CD4-positive, CD25-positive, alpha-beta regulatory T cell (primary cell): ENCODE data around the gene TNFRSF8. TPM values are rescaled to one million over a fixed set of nuclear protein-coding genes. Genes with fewer than 3 reads are reported as not detected.

Source experiments
- ATAC-seq, 2 donors: fragments of 150-1000 bp; cut with Tn5 transposase; one replicate each; pipeline ENCODE4 v1.10.0; 2021; ENCODE audit warnings: low read depth in 2 of 2, moderate number of reproducible peaks in 2 of 2, moderate library complexity in 1 of 2
- DNase-seq, 3 donors: peaks; one replicate each; pipeline versions ENCODE4 v3.0.0 to v3.0.0-alpha.2; 2012 to 2022; ENCODE audit warnings: mixed read lengths in 1 of 3
- H3K27ac ChIP-seq: one replicate; pipeline ENCODE4 v1.7.0; 2013; ENCODE audit warnings: mild to moderate bottlenecking, low read length; ENCODE audit not compliant: insufficient read depth, poor library complexity, severe bottlenecking
- H3K27me3 ChIP-seq: one replicate; pipeline ENCODE4 v1.7.0; 2013; ENCODE audit warnings: low read length; ENCODE audit not compliant: control insufficient read depth, insufficient read depth
- H3K36me3 ChIP-seq: one replicate; pipeline ENCODE4 v1.7.0; 2013; ENCODE audit warnings: mild to moderate bottlenecking, low read length, moderate library complexity; ENCODE audit not compliant: control insufficient read depth, insufficient read depth
- H3K4me1 ChIP-seq: 2 replicates; pipeline ENCODE4 v1.7.0; 2013; ENCODE audit warnings: mild to moderate bottlenecking, low read length; ENCODE audit not compliant: insufficient read depth, control insufficient read depth, poor library complexity, severe bottlenecking
- H3K4me3 ChIP-seq: one replicate; pipeline ENCODE4 v1.7.0; 2013; ENCODE audit warnings: low read depth, mild to moderate bottlenecking, low read length, moderate library complexity
- H3K9me3 ChIP-seq, 2 experiments: 1 replicate in 1 of 2; 2 replicates in 1 of 2; pipeline ENCODE4 v1.7.0; 2013; ENCODE audit warnings: low read length in 2 of 2, mild to moderate bottlenecking in 1 of 2, moderate library complexity in 1 of 2; ENCODE audit not compliant: control insufficient read depth in 2 of 2
- H3K27ac Mint-ChIP-seq, 3 donors: one replicate each; pipeline ENCODE4 v1.8.0; 2020 to 2022; ENCODE audit warnings: mild to moderate bottlenecking in 3 of 3, mixed read lengths in 3 of 3, moderate library complexity in 2 of 3
- H3K27me3 Mint-ChIP-seq: one replicate; pipeline ENCODE4 v1.8.0; 2022; ENCODE audit warnings: mild to moderate bottlenecking, mixed read lengths
- H3K36me3 Mint-ChIP-seq: one replicate; pipeline ENCODE4 v1.8.0; 2020; ENCODE audit warnings: mixed read lengths
- H3K4me1 Mint-ChIP-seq, 4 donors: one replicate each; pipeline ENCODE4 v1.8.0; 2020 to 2022; ENCODE audit warnings: mixed read lengths in 4 of 4, mild to moderate bottlenecking in 1 of 4
- H3K4me3 Mint-ChIP-seq, 4 donors: one replicate each; pipeline ENCODE4 v1.8.0; 2020 to 2022; ENCODE audit warnings: mild to moderate bottlenecking in 4 of 4, mixed read lengths in 4 of 4, moderate library complexity in 3 of 4
- H3K9me3 Mint-ChIP-seq, 7 donors: one replicate each; pipeline ENCODE4 v1.8.0; 2020 to 2022; ENCODE audit warnings: mixed read lengths in 7 of 7, mild to moderate bottlenecking in 3 of 7, moderate library complexity in 2 of 7
- polyA plus RNA-seq, 4 donors: library from polyadenylated mRNA; unstranded; fragments of 300-500 nt; fragmentation: Illumina TruSeq; gene quantifications; one replicate each; pipeline ENCODE4 v1.2.3, GENCODE V29; 2021
- total RNA-seq: library from RNA; stranded (reverse); gene quantifications from one replicate; pipeline ENCODE4 v1.2.3, GENCODE V29; 2022

TNFRSF8 gene
- total and polyA plus RNA-seq, 5 donors from 2014 or later = 1.1 to 3.2 (median 1.6) TPM

DNA sequence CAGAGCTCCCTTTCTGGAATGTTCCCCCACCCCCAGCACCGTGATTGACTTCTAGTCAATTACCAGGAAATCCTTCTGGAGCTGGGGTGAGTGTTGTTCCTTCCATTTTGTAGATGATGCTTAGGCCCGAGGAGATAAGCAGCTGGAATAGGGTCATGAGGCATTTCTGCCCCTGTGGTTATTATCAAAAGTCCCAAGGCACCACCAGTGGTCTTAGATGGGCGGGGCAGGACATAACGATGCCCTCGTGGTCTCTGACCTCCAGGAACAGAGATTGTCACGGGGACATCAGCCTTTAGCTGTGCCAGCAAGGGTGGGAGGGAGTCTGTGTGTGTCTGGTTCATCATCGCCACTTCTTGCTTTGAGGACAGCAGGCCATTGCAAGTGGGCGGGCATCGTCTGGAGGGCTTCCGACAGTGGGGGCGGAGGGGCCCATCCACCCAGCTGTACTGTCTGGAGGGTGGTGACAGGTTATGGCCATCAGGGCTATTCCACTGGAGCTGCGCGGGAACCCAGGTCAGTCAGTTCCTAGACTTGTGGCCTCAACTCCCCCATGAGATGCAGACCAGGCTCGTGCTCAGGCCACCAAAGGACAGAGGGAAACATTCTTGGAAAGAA, 22.6 kb downstream of the TNFRSF8 start:
- peaks cover 46% of the 10 kb centered on the region for H3K4me1 ChIP-seq
- Mint-ChIP-seq H3K4me1 (peaks cover 20 to 72% (median 48%) of the 10 kb centered on the region in 4 donors), H3K36me3 (peaks cover 5% of the 10 kb centered on the region), H3K4me3 (peak overlapping the region in 1 of 4 donors; percentile 91), H3K9me3 (peaks cover 0 to 22% (median 6%) of the 10 kb centered on the region in 7 donors), H3K27ac (peak overlapping the region in 1 of 3 donors; percentile 78), H3K27me3 (no peaks in the 10 kb centered on the region)
- DNase-seq (no peak), ATAC-seq (no peak)
- no peaks in the 10 kb centered on the region for H3K27me3 ChIP-seq
- no peak overlapping the region for H3K4me3 ChIP-seq
- H3K9me3 ChIP-seq = peaks cover 0 to 5% of the 10 kb centered on the region in 2 experiments
- H3K27ac ChIP-seq = no peak overlapping the region
- H3K36me3 ChIP-seq = no peaks in the 10 kb centered on the region

DNA sequence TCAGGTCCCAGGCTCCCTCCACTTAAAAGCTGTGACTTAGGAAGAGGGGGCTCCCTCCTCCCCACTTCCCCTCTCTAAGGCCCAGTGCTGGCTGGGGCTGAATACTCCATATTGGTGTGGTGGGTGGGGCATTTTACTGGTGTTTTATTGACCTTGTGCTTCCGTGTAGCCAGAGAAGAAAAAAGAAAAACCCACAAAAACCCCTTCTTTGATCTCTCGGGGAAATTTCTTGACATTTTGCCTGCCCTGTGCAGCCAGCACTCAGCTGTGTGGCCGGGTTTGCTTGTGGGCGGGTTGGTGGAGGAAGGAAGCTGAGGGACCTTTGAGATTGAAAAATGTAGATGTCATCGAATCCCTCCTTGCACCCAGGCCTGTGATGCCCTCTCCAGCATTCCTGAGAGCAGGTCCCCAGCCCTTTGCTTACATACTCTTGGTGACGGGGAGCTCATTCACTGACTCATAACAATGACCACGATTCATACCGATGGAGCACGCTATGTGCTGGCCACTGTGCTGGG, 24.8 kb downstream of the TNFRSF8 start:
- peak overlapping the region; percentile 65 for H3K4me3 ChIP-seq
- peak; percentile 43 to 47 for ATAC-seq
- Mint-ChIP-seq H3K9me3 (peaks cover 0 to 16% (median 3%) of the 10 kb centered on the region in 7 donors), H3K27me3 (no peaks in the 10 kb centered on the region), H3K36me3 (no peaks in the 10 kb centered on the region), H3K27ac (peak overlapping the region; percentile 86 to 96 (median 94)), H3K4me1 (peaks cover 14 to 64% (median 48%) of the 10 kb centered on the region in 4 donors), H3K4me3 (peak overlapping the region; percentile 74 to 91 (median 78))
- no peaks in the 10 kb centered on the region for H3K36me3 ChIP-seq
- peak; percentile 28 to 79 (median 42) for DNase-seq
- H3K27me3 ChIP-seq = no peaks in the 10 kb centered on the region
- peaks cover 0 to 3% of the 10 kb centered on the region in 2 experiments for H3K9me3 ChIP-seq
- H3K27ac ChIP-seq = peak overlapping the region; percentile 86
- peaks cover 48% of the 10 kb centered on the region for H3K4me1 ChIP-seq

DNA sequence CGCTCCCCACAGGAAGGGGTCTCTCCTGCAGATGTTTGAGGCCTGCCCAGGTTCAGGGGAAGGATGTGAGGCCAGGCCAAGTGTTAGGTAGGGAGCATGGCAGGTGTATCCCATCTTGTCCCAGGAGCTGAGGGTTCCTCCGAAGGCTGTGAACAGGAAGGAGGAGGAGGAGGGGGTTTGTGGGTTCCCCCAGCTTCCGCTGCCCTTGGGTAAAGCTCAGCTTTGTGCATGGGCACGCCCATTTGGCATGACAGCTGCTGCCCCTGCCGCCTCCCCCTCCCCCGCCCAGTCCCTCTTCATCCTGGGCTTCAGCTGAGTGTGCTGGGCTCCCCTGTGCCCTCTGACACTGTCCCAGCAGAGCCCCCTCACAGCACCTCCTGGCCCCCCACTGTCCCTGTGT, 25.5 kb downstream of the TNFRSF8 start:
- Mint-ChIP-seq H3K27me3 (no peaks in the 10 kb centered on the region), H3K27ac (peak overlapping the region; percentile 86 to 96 (median 94)), H3K4me3 (peak overlapping the region; percentile 74 to 91 (median 78)), H3K36me3 (no peaks in the 10 kb centered on the region), H3K4me1 (peaks cover 10 to 63% (median 48%) of the 10 kb centered on the region in 4 donors), H3K9me3 (peaks cover 0 to 8% (median 2%) of the 10 kb centered on the region in 7 donors)
- Histone ChIP-seq H3K4me3 (peak overlapping the region; percentile 65), H3K27me3 (no peaks in the 10 kb centered on the region), H3K4me1 (peaks cover 48% of the 10 kb centered on the region), H3K36me3 (no peaks in the 10 kb centered on the region), H3K27ac (peak overlapping the region; percentile 86), H3K9me3 (no peaks in the 10 kb centered on the region)
- DNase-seq (peak; percentile 30 to 87 (median 55)), ATAC-seq (peak; percentile 74 to 75)

DNA sequence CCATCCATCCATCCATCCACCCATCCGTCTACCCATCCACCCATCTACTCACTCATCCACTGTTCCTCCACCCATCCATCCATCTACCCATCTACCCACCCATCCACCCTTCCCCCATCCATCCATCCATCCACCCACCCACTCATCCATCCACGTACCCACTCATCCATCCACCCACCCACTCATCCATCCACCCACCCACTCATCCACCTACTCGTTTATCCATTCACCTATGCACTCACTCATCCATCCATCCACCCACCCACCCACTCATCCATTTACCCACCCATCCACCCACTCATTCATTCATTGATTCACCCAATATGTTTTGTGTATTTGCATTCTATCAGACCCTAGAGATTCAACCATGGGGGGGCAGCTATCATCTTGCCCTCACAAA, 27.2 kb downstream of the TNFRSF8 start:
- Mint-ChIP-seq H3K27me3 (no peaks in the 10 kb centered on the region), H3K4me1 (peaks cover 6 to 66% (median 45%) of the 10 kb centered on the region in 4 donors), H3K27ac (peak overlapping the region in 1 of 3 donors; percentile 78), H3K36me3 (no peaks in the 10 kb centered on the region), H3K9me3 (peaks cover 0 to 4% (median 0%) of the 10 kb centered on the region in 7 donors), H3K4me3 (no peak overlapping the region)
- Histone ChIP-seq H3K27me3 (no peaks in the 10 kb centered on the region), H3K36me3 (no peaks in the 10 kb centered on the region), H3K4me3 (no peak overlapping the region), H3K9me3 (no peaks in the 10 kb centered on the region), H3K27ac (peak overlapping the region; percentile 45), H3K4me1 (peaks cover 48% of the 10 kb centered on the region)
- DNase-seq (no peak), ATAC-seq (no peak)

DNA sequence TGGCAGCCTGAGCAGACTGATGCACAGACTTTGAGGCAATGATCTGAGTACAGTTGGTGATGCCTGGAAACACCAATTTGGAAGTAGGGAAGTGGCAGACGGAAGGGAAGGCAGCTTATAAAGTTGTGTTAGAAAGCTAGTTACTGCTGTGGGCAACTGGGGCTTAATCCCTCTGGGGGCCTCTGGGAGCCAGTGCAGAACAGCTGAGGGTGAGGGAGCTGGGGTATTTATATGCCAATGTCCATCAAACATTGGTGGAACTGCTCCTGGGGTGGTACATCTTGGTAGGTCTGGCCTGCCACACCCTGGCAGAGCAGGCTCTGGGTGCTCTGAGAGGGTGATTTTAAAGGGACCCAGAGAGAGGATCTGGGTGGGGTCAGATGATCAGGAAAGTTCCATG, 28.1 kb downstream of the TNFRSF8 start:
- peak overlapping the region in 1 of 4 donors; percentile 33 for H3K4me3 Mint-ChIP-seq
- Histone ChIP-seq H3K4me3 (no peak overlapping the region), H3K27ac (peak overlapping the region; percentile 45), H3K9me3 (no peaks in the 10 kb centered on the region), H3K27me3 (no peaks in the 10 kb centered on the region), H3K36me3 (no peaks in the 10 kb centered on the region), H3K4me1 (peaks cover 48% of the 10 kb centered on the region)
- H3K27me3 Mint-ChIP-seq = no peaks in the 10 kb centered on the region
- ATAC-seq = no peak
- DNase-seq = no peak
- no peaks in the 10 kb centered on the region for H3K36me3 Mint-ChIP-seq
- H3K4me1 Mint-ChIP-seq = peaks cover 6 to 59% (median 49%) of the 10 kb centered on the region in 4 donors
- H3K9me3 Mint-ChIP-seq = peaks cover 0 to 7% (median 0%) of the 10 kb centered on the region in 7 donors
- H3K27ac Mint-ChIP-seq = peak overlapping the region in 2 of 3 donors; percentile 78 to 91

DNA sequence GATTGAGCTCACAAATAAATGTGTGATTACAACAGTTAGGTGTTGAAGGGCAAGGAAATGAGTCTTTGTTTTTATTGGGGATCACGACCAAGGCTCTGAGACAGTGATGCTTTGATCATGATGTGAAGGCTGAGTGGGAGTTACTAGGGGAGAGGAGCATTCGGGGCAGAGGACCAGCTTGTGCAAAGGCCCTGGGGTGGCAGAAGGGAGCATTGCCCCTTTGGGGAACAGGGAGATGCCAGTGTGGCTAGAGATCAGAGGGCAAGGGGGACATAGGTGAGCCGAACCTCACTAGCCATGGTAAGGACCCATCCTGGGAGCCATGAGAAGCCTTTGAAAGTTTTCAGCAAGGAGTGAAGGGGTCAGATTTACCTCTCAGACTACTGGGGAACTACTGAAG, 31.1 kb downstream of the TNFRSF8 start:
- H3K36me3 ChIP-seq = no peaks in the 10 kb centered on the region
- H3K27me3 ChIP-seq = no peaks in the 10 kb centered on the region
- no peak overlapping the region for H3K4me3 ChIP-seq
- no peak for ATAC-seq
- H3K27ac ChIP-seq = no peak overlapping the region
- H3K27me3 Mint-ChIP-seq = no peaks in the 10 kb centered on the region
- no peaks in the 10 kb centered on the region for H3K9me3 ChIP-seq
- peaks cover 0 to 6% (median 0%) of the 10 kb centered on the region in 7 donors for H3K9me3 Mint-ChIP-seq
- H3K4me1 ChIP-seq = peaks cover 28% of the 10 kb centered on the region
- peaks cover 5 to 40% (median 27%) of the 10 kb centered on the region in 4 donors for H3K4me1 Mint-ChIP-seq
- no peak for DNase-seq
- H3K36me3 Mint-ChIP-seq = no peaks in the 10 kb centered on the region
- peak overlapping the region in 1 of 3 donors; percentile 81 for H3K27ac Mint-ChIP-seq
- H3K4me3 Mint-ChIP-seq = no peak overlapping the region

DNA sequence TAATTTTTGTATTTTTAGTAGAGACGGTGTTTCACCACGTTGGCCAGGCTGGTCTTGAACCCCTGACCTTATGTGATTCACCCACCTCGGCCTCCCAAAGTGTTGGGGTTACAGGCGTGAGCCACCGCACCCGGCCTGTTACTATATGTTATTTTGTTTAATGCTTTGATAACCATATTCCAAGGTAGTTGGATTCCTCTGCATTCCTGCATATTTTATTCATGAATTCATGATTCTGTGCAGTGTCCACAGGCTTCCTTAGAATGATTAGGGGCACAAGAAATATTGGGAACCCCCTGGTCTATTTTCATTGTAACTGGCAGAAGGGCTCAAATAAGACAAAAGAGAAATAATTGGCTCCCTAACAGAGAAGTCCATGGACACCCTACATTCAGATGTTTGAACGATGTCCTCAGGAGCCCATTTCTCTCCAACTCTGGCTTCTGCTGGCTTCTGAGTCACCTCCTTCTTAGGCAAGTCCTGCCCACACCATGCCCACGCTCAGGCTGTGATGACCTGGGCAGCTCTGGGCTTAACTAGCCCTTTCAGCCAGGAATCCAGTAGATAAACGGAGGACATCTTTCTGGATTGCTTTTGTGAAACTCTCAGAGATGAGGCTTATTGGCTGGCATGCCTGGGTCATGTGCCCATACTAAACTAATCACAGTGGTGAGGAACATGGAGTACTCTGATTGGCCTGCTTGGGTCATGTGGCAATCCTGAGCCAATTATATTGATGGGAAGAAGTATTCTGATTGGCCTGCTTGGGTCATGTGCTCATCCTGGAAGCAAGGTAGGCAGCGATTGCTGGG, 32.6 kb downstream of the TNFRSF8 start:
- peaks cover 0 to 31% (median 16%) of the 10 kb centered on the region in 4 donors for H3K4me1 Mint-ChIP-seq
- no peaks in the 10 kb centered on the region for H3K36me3 Mint-ChIP-seq
- no peaks in the 10 kb centered on the region for H3K27me3 Mint-ChIP-seq
- no peak overlapping the region for H3K27ac ChIP-seq
- H3K4me3 ChIP-seq = no peak overlapping the region
- peaks cover 0 to 5% (median 0%) of the 10 kb centered on the region in 7 donors for H3K9me3 Mint-ChIP-seq
- H3K4me3 Mint-ChIP-seq = no peak overlapping the region
- H3K36me3 ChIP-seq = no peaks in the 10 kb centered on the region
- peaks cover 13% of the 10 kb centered on the region for H3K4me1 ChIP-seq
- H3K9me3 ChIP-seq = no peaks in the 10 kb centered on the region
- ATAC-seq = no peak
- DNase-seq = peak in 1 of 3 donors; percentile 8
- H3K27me3 ChIP-seq = no peaks in the 10 kb centered on the region
- H3K27ac Mint-ChIP-seq = peak overlapping the region in 1 of 3 donors; percentile 32
